ENCODE results near the gene PDGFRA. TPM values are rescaled to one million over a fixed set of nuclear protein-coding genes. Genes with fewer than 3 reads are reported as not detected.
A peak's percentile ranks its signal among the peaks of the same experiment; 100 is the strongest.

The PDGFRA gene
- 10 to 100 TPM in 2 of 8 experiments, 1 to 10 TPM in 3, under 1 TPM in 3; 0.11 to 37.4 (median 2.9) TPM for total RNA-seq

GRCh38 chr4:54228961-54229501 is at the start of gene PDGFRA:
TSS of gene PDGFRA (plus strand) at chr4:54229293. CDS start at chr4:54258769, 29,476 bp downstream.
- H3K27ac ChIP-seq: no peak within 1 kb of the TSS
- 3 to 39% (median 15%) methylated on average over 2 to 13 of the region's 15 CpGs for WGBS, 10 experiments

DNA sequence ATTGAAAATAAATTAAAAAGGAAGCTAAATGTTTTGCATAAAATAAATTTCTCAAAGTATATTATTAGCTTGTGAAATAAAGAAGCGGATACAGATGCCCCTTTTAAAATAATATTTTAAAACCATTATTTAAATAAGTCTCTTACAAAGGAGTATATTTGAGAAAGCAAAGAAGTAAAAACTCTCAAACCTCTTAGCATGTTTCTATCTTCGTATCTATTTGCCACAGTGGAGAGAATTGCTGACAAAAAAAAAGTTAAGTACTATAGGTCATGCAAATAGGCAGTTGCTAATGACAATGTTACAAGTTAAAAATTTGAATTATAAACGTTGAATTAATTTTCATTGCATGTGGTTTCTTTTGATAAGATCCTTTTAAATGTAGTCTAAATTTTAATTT is 44.5 kb upstream of the PDGFRA start:
- no peak for ATAC-seq (replicated peaks in 6 of 8)
- WGBS, 10 experiments: 37 to 61% (median 50%) methylated on average over 3 of the region's 3 CpGs
- Histone ChIP-seq H3K27ac (no peak overlapping the region), H3K4me3 (no peak overlapping the region), H3K4me1 (replicated peaks in 1 of 2) (no peaks in the 10 kb centered on the region)
- in situ Hi-C loops (cut with MboI; ENCODE audit: low pct_unique_long_range_greater_than_20kb in 2 of 9, low sequenced_read_pairs in 9 of 9, unreplicated experiment in 9 of 9): no loop called here

More at GRCh38 chr4:54228961-54229501, at the start of gene PDGFRA:
- H3K4me3 ChIP-seq: peak within 1 kb of the TSS in 4 of 5 donors; percentile 25 to 45 (median 38)
- ATAC-seq (replicated peaks in 6 of 8): no peak
- in situ Hi-C loops (cut with MboI; ENCODE audit: low pct_unique_long_range_greater_than_20kb in 2 of 9, low sequenced_read_pairs in 9 of 9, unreplicated experiment in 9 of 9): loop anchor here in 6 of 9 experiments (5.0 to 25.0 kb wide), 7 partner anchors 304 to 1992 kb away; no protein-coding TSS in a partner anchor
- H3K4me1 ChIP-seq (replicated peaks in 1 of 2): peaks cover 5 to 15% of the 10 kb centered on the region in 2 donors

DNA sequence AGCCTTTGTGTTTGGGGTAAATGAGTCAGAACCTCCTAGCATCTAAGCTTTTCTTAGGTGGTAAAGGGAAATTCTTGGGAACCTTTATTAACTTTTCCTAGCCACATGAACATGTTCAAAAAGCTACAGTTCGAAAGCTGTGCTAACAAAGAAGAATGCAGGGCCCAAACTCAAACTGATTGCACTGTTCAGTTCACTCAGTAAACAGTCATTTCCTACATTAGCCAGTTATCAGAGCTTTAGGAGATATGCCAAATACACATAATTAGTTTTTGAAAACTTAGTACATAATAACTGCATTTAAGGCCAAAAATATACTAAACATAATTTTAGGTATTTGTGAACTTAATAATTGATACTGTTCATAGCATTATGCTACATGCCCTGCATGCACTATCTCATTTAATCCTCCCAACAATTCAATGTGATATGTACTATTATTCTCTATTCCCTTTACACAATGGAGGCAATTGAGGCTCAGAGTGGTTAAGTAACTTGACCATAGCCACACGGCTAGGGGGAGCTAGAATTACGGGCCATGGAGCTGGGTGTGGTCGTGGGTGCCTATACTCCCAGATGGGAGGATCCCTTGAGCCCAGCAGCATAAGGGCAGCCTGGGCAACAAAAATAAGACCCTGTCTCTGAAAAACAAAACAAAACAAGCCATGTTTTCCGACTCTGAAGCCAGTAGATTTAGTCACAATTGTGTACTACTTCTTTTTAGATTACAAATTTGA is 43.9 kb upstream of the PDGFRA start:
- H3K27ac ChIP-seq: no peak overlapping the region

GRCh38 chr4:54185866-54186265 is 43.2 kb upstream of the PDGFRA start:
- Histone ChIP-seq H3K4me3 (no peak overlapping the region), H3K4me1 (replicated peaks in 1 of 2) (no peaks in the 10 kb centered on the region), H3K27ac (no peak overlapping the region)
- in situ Hi-C loops (cut with MboI; ENCODE audit: low pct_unique_long_range_greater_than_20kb in 2 of 9, low sequenced_read_pairs in 9 of 9, unreplicated experiment in 9 of 9): no loop called here
- ATAC-seq (replicated peaks in 6 of 8): no peak
- 25 to 88% (median 46%) methylated on average over 1 of the region's 1 CpG; no CpG with 5 or more reads in 4 of the 10 experiments for WGBS, 10 experiments

More for the DNA sequence above, 43.9 kb upstream of the PDGFRA start:
- in situ Hi-C loops (cut with MboI; ENCODE audit: low pct_unique_long_range_greater_than_20kb in 2 of 9, low sequenced_read_pairs in 9 of 9, unreplicated experiment in 9 of 9): no loop called here
- H3K4me1 ChIP-seq (replicated peaks in 1 of 2): no peaks in the 10 kb centered on the region
- WGBS, 10 experiments: 36 to 100% (median 61%) methylated on average over 1 to 5 of the region's 5 CpGs; no CpG with 5 or more reads in 2 of the 10 experiments
- peak in 2 of 8 experiments; percentile 38 to 42 for ATAC-seq (replicated peaks in 6 of 8)
- no peak overlapping the region for H3K4me3 ChIP-seq

GRCh38 chr4:54186371-54186770 is 42.7 kb upstream of the PDGFRA start:
- Histone ChIP-seq H3K27ac (no peak overlapping the region), H3K4me1 (replicated peaks in 1 of 2) (no peaks in the 10 kb centered on the region), H3K4me3 (no peak overlapping the region)
- in situ Hi-C loops (cut with MboI; ENCODE audit: low pct_unique_long_range_greater_than_20kb in 2 of 9, low sequenced_read_pairs in 9 of 9, unreplicated experiment in 9 of 9): no loop called here
- no peak for ATAC-seq (replicated peaks in 6 of 8)
- 72 to 100% (median 96%) methylated on average over 1 to 5 of the region's 6 CpGs; no CpG with 5 or more reads in 4 of the 10 experiments for WGBS, 10 experiments

GRCh38 chr4:54187148-54187547 is 41.9 kb upstream of the PDGFRA start:
- Histone ChIP-seq H3K4me3 (no peak overlapping the region), H3K27ac (no peak overlapping the region), H3K4me1 (replicated peaks in 1 of 2) (no peaks in the 10 kb centered on the region)
- in situ Hi-C loops (cut with MboI; ENCODE audit: low pct_unique_long_range_greater_than_20kb in 2 of 9, low sequenced_read_pairs in 9 of 9, unreplicated experiment in 9 of 9): no loop called here
- ATAC-seq (replicated peaks in 6 of 8): no peak
- WGBS, 10 experiments: 67 to 96% (median 87%) methylated on average over 1 to 7 of the region's 9 CpGs; no CpG with 5 or more reads in 4 of the 10 experiments

- ATAC-seq (replicated peaks in 6 of 8): no peak
Observed at GRCh38 chr4:54189140-54189539, 40.0 kb upstream of the PDGFRA start.

DNA sequence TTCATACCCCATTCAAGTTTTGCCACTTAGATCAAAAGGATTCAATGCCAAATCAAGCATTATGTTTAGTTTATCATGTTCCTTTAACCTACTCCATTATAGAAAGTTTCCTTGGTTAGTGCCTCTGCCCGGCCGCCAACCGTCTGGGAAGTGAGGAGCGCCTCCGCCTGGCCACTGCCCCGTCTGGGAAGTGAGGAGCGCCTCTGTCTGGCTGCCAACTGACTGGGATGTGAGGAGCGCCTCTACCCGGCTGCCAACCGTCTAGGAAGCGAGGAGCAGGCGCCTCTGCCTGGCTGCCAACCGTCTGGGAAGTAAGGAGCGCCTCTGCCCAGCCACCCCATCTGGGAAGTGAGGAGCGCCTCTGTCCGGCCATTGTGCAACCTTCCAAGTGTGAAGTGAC is 36.3 kb upstream of the PDGFRA start:
- Histone ChIP-seq H3K4me1 (replicated peaks in 1 of 2) (no peaks in the 10 kb centered on the region), H3K27ac (no peak overlapping the region), H3K4me3 (no peak overlapping the region)
- in situ Hi-C loops (cut with MboI; ENCODE audit: low pct_unique_long_range_greater_than_20kb in 2 of 9, low sequenced_read_pairs in 9 of 9, unreplicated experiment in 9 of 9): no loop called here
- no peak for ATAC-seq (replicated peaks in 6 of 8)
- WGBS, 10 experiments: 60 to 100% (median 94%) methylated on average over 1 to 12 of the region's 16 CpGs; no CpG with 5 or more reads in 5 of the 10 experiments

More at GRCh38 chr4:54189140-54189539, 40.0 kb upstream of the PDGFRA start:
- 10 to 80% (median 56%) methylated on average over 1 to 2 of the region's 2 CpGs; no CpG with 5 or more reads in 3 of the 10 experiments for WGBS, 10 experiments
- Histone ChIP-seq H3K27ac (no peak overlapping the region), H3K4me3 (no peak overlapping the region), H3K4me1 (replicated peaks in 1 of 2) (no peaks in the 10 kb centered on the region)
- in situ Hi-C loops (cut with MboI; ENCODE audit: low pct_unique_long_range_greater_than_20kb in 2 of 9, low sequenced_read_pairs in 9 of 9, unreplicated experiment in 9 of 9): no loop called here

DNA sequence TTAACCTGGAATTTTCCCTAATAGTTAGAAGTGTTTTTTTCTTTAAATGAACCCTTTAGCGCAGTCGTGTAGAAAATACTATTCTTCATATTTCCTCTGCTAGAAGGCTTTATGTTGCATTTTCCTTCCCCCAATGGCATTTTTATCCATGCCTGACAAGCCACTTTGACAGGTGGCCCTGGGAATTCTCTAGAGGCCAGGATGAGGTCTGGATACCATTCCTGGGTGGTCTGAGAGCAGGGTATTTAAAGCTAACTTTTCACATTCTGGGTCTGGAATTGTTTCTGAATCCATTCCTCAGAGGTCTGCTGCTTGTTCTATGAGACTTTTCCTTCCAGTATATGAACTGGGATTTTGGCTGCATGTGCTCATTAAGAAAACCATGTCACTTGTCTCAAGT is 31.2 kb upstream of the PDGFRA start:
- no peak for ATAC-seq (replicated peaks in 6 of 8)
- 42 to 100% (median 88%) methylated on average over 2 of the region's 2 CpGs; no CpG with 5 or more reads in 1 of the 10 experiments for WGBS, 10 experiments
- in situ Hi-C loops (cut with MboI; ENCODE audit: low pct_unique_long_range_greater_than_20kb in 2 of 9, low sequenced_read_pairs in 9 of 9, unreplicated experiment in 9 of 9): no loop called here
- no peak overlapping the region for H3K27ac ChIP-seq
- H3K4me3 ChIP-seq: no peak overlapping the region
- H3K4me1 ChIP-seq (replicated peaks in 1 of 2): no peaks in the 10 kb centered on the region

GRCh38 chr4:54199919-54200318 is 29.2 kb upstream of the PDGFRA start:
- Histone ChIP-seq H3K27ac (no peak overlapping the region), H3K4me3 (no peak overlapping the region), H3K4me1 (replicated peaks in 1 of 2) (no peaks in the 10 kb centered on the region)
- no peak for ATAC-seq (replicated peaks in 6 of 8)
- 64 to 100% (median 90%) methylated on average over 2 to 5 of the region's 5 CpGs; no CpG with 5 or more reads in 5 of the 10 experiments for WGBS, 10 experiments
- in situ Hi-C loops (cut with MboI; ENCODE audit: low pct_unique_long_range_greater_than_20kb in 2 of 9, low sequenced_read_pairs in 9 of 9, unreplicated experiment in 9 of 9): loop anchor here in 8 of 9 experiments (25.0 kb wide), 5 partner anchors 113 to 1188 kb away; no protein-coding TSS in a partner anchor

GRCh38 chr4:54209617-54210016 is 19.5 kb upstream of the PDGFRA start:
- in situ Hi-C loops (cut with MboI; ENCODE audit: low pct_unique_long_range_greater_than_20kb in 2 of 9, low sequenced_read_pairs in 9 of 9, unreplicated experiment in 9 of 9): loop anchor here (10.0 to 25.0 kb wide), 6 partner anchors 122 to 1197 kb away; no protein-coding TSS in a partner anchor
- 60 to 100% (median 89%) methylated on average over 1 to 2 of the region's 2 CpGs; no CpG with 5 or more reads in 1 of the 10 experiments for WGBS, 10 experiments

DNA sequence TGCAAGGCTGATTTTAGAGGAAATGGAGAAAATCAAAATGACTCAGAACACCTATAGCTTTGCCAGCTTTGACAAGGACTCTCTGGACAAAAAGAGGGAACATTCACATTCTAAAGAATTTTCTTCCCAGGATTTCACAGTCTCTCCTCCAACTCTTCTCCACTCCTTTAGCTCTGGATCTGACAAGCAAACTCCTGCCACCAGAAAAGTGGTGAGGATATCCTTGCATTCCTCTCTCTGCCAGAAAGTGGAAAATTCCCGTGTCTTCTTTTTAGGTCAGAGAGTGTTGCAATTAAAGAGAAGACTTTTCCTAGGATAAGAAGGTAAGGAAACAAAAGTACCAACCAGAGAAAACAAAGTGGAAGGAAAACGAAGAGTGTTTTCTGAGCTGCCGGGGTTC is 16.1 kb upstream of the PDGFRA start:
- WGBS, 10 experiments: 22 to 91% (median 80%) methylated on average over 1 to 3 of the region's 3 CpGs; no CpG with 5 or more reads in 1 of the 10 experiments
- ATAC-seq (replicated peaks in 6 of 8): no peak
- Histone ChIP-seq H3K4me1 (replicated peaks in 1 of 2) (no peaks in the 10 kb centered on the region), H3K4me3 (no peak overlapping the region), H3K27ac (no peak overlapping the region)
- in situ Hi-C loops (cut with MboI; ENCODE audit: low pct_unique_long_range_greater_than_20kb in 2 of 9, low sequenced_read_pairs in 9 of 9, unreplicated experiment in 9 of 9): loop anchor here (10.0 to 25.0 kb wide), 6 partner anchors 126 to 1201 kb away; no protein-coding TSS in a partner anchor

More at GRCh38 chr4:54209617-54210016, 19.5 kb upstream of the PDGFRA start:
- no peak overlapping the region for H3K27ac ChIP-seq
- H3K4me3 ChIP-seq: no peak overlapping the region
- no peak for ATAC-seq (replicated peaks in 6 of 8)
- H3K4me1 ChIP-seq (replicated peaks in 1 of 2): no peaks in the 10 kb centered on the region

GRCh38 chr4:54213761-54214160 is 15.3 kb upstream of the PDGFRA start:
- in situ Hi-C loops (cut with MboI; ENCODE audit: low pct_unique_long_range_greater_than_20kb in 2 of 9, low sequenced_read_pairs in 9 of 9, unreplicated experiment in 9 of 9): loop anchor here (10.0 to 25.0 kb wide), 6 partner anchors 126 to 1201 kb away; no protein-coding TSS in a partner anchor
- H3K27ac ChIP-seq: no peak overlapping the region
- no peaks in the 10 kb centered on the region for H3K4me1 ChIP-seq (replicated peaks in 1 of 2)
- H3K4me3 ChIP-seq: no peak overlapping the region
- peak in 3 of 8 experiments; percentile 75 to 81 (median 76) for ATAC-seq (replicated peaks in 6 of 8)
- 0 to 92% (median 60%) methylated on average over 1 to 4 of the region's 4 CpGs; no CpG with 5 or more reads in 1 of the 10 experiments for WGBS, 10 experiments
